ENCODE measurements around the gene SLC28A3.

Gene SLC28A3

GRCh38 chr9:84230355-84231145 lies 110.0 kb downstream of the SLC28A3 start:
- H3K4me3 ChIP-seq (ENCODE audit: low read length), result no peak overlapping the region
- no peak overlapping the region for H2BK120ac ChIP-seq (ENCODE audit: low read depth, low read length)
- H3K9ac ChIP-seq (ENCODE audit: low read length), result no peak overlapping the region
- no peak overlapping the region for H2BK5ac ChIP-seq (ENCODE audit: low read length)
- DNase-seq, result no peak
- H4K8ac ChIP-seq (ENCODE audit: low read depth, low read length), result no peak overlapping the region
- H3K4ac ChIP-seq (ENCODE audit: low read depth, low read length), result no peak overlapping the region
- no peak overlapping the region for H3K23ac ChIP-seq (ENCODE audit: low read length)
- no peak overlapping the region for H2AK5ac ChIP-seq (ENCODE audit: low read length)
- H4K5ac ChIP-seq (ENCODE audit: low read length), result no peak overlapping the region
- H3K79me1 ChIP-seq (ENCODE audit: low read length), result no peaks in the 10 kb centered on the region
- H3K4me2 ChIP-seq (ENCODE audit: low read length), result no peak overlapping the region
- H3K18ac ChIP-seq (ENCODE audit: low read length), result no peak overlapping the region
- H3K79me2 ChIP-seq (ENCODE audit: control insufficient read depth, insufficient read depth, low read length), result no peaks in the 10 kb centered on the region
- H3K56ac ChIP-seq (ENCODE audit: low read length), result no peak overlapping the region
- H3K4me1 ChIP-seq (ENCODE audit: control insufficient read depth, low read depth, low read length), result no peaks in the 10 kb centered on the region
- H3K27me3 ChIP-seq (ENCODE audit: insufficient read depth, low read length, poor library complexity), result no peaks in the 10 kb centered on the region
- H3K36me3 ChIP-seq (ENCODE audit: control insufficient read depth, insufficient read depth, low read length), result no peaks in the 10 kb centered on the region
- no peak overlapping the region for H3K27ac ChIP-seq (ENCODE audit: low read depth, low read length)
- H2BK15ac ChIP-seq (replicated peaks; ENCODE audit: low read depth), result no peak overlapping the region
- no CpG with 5 or more reads among the region's 6 CpGs for WGBS (ENCODE audit: extremely low coverage, insufficient coverage, low lambda C conversion rate)

DNA sequence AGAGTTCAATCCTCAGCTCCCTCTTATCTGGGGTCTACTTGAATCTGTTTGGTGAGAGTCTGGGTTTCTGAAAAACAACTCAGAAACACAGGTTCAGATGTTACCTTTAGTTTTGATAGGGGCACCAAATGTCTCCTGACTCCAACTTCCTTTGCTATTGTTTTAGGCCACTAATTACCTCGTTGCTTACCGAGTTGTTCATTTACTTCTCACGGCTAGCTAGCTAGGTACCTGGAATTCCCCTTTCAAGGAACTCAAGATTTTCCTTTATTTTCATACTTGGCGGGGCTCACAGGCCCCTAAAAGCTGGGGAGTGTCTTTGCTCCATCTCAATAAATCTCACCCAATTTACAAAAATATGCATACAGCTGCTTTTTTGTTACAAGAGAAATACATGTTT lies 111.4 kb downstream of the SLC28A3 start:
- H2AK5ac ChIP-seq (ENCODE audit: low read length), result no peak overlapping the region
- H3K4me2 ChIP-seq (ENCODE audit: low read length), result no peak overlapping the region
- no peak overlapping the region for H3K18ac ChIP-seq (ENCODE audit: low read length)
- H3K36me3 ChIP-seq (ENCODE audit: control insufficient read depth, insufficient read depth, low read length), result no peaks in the 10 kb centered on the region
- no peak overlapping the region for H2BK15ac ChIP-seq (replicated peaks; ENCODE audit: low read depth)
- no peak overlapping the region for H4K8ac ChIP-seq (ENCODE audit: low read depth, low read length)
- H3K56ac ChIP-seq (ENCODE audit: low read length), result no peak overlapping the region
- no peak overlapping the region for H3K4me3 ChIP-seq (ENCODE audit: low read length)
- H3K4me1 ChIP-seq (ENCODE audit: control insufficient read depth, low read depth, low read length), result no peaks in the 10 kb centered on the region
- no peak overlapping the region for H4K5ac ChIP-seq (ENCODE audit: low read length)
- H2BK5ac ChIP-seq (ENCODE audit: low read length), result no peak overlapping the region
- no peaks in the 10 kb centered on the region for H3K79me2 ChIP-seq (ENCODE audit: control insufficient read depth, insufficient read depth, low read length)
- H3K9ac ChIP-seq (ENCODE audit: low read length), result no peak overlapping the region
- no peaks in the 10 kb centered on the region for H3K79me1 ChIP-seq (ENCODE audit: low read length)
- WGBS (ENCODE audit: extremely low coverage, insufficient coverage, low lambda C conversion rate), result no CpG with 5 or more reads among the region's 4 CpGs
- no peak overlapping the region for H3K23ac ChIP-seq (ENCODE audit: low read length)
- no peak overlapping the region for H2BK120ac ChIP-seq (ENCODE audit: low read depth, low read length)
- DNase-seq, result peak; percentile 10
- no peak overlapping the region for H3K27ac ChIP-seq (ENCODE audit: low read depth, low read length)
- no peaks in the 10 kb centered on the region for H3K27me3 ChIP-seq (ENCODE audit: insufficient read depth, low read length, poor library complexity)
- H3K4ac ChIP-seq (ENCODE audit: low read depth, low read length), result no peak overlapping the region

DNA sequence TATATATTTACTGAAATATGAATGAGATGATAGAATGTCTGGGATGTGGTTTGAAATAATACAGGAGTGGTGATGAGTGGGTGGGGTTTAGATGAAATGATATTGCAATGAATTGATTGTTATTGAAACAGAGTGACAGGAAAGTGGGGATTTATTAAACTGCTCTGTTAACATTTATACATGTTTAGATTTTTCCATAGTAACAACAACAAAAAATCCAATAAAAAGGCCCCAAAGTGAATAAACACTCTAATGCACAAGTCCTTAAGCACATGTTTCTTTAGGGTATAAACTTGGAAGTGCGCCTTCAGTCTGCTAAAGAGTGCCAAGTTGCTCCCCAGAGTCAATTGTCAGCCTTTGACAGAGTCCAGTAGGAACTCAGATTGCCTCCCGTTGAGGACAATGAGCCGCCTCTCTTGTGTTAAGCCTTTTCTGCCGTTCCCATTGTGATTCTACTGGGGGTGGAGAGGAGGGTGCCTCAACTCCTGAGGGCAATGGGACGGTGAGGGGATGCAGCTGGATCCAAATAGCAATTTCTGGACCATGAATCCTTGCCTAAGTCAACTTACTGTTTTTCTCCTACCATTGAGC lies 112.3 kb downstream of the SLC28A3 start:
- H3K56ac ChIP-seq (ENCODE audit: low read length), result no peak overlapping the region
- H3K36me3 ChIP-seq (ENCODE audit: control insufficient read depth, insufficient read depth, low read length), result no peaks in the 10 kb centered on the region
- H3K18ac ChIP-seq (ENCODE audit: low read length), result no peak overlapping the region
- H3K79me1 ChIP-seq (ENCODE audit: low read length), result no peaks in the 10 kb centered on the region
- H3K4me1 ChIP-seq (ENCODE audit: control insufficient read depth, low read depth, low read length), result no peaks in the 10 kb centered on the region
- H4K5ac ChIP-seq (ENCODE audit: low read length), result no peak overlapping the region
- no peak overlapping the region for H3K27ac ChIP-seq (ENCODE audit: low read depth, low read length)
- no peak overlapping the region for H3K4ac ChIP-seq (ENCODE audit: low read depth, low read length)
- H3K79me2 ChIP-seq (ENCODE audit: control insufficient read depth, insufficient read depth, low read length), result no peaks in the 10 kb centered on the region
- no peak overlapping the region for H3K9ac ChIP-seq (ENCODE audit: low read length)
- no peak overlapping the region for H3K23ac ChIP-seq (ENCODE audit: low read length)
- H3K27me3 ChIP-seq (ENCODE audit: insufficient read depth, low read length, poor library complexity), result no peaks in the 10 kb centered on the region
- H3K4me3 ChIP-seq (ENCODE audit: low read length), result no peak overlapping the region
- DNase-seq, result peak; percentile 71
- no peak overlapping the region for H3K4me2 ChIP-seq (ENCODE audit: low read length)
- H4K8ac ChIP-seq (ENCODE audit: low read depth, low read length), result no peak overlapping the region
- no peak overlapping the region for H2AK5ac ChIP-seq (ENCODE audit: low read length)
- H2BK5ac ChIP-seq (ENCODE audit: low read length), result no peak overlapping the region
- H2BK120ac ChIP-seq (ENCODE audit: low read depth, low read length), result no peak overlapping the region
- H2BK15ac ChIP-seq (replicated peaks; ENCODE audit: low read depth), result no peak overlapping the region
- no CpG with 5 or more reads among the region's 5 CpGs for WGBS (ENCODE audit: extremely low coverage, insufficient coverage, low lambda C conversion rate)

DNA sequence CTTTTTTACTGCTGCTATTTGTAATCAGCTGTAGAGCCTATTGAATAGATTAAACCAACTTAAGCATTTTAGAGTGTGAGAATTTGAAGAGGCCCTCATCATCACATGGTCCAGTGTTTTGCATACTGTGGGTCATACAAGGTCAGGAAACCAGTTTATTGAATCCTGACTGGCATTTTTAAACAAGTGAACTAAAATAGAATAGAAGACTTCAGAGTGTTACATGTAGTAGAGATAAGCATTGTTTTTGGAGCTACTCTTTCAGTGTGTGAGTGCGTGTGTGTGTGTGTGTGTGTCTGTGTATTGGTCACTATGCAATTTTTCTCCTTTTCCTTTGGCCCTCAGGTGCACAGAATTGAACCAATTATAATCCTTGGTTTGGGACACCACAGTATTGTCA lies 114.4 kb downstream of the SLC28A3 start:
- no peak overlapping the region for H2BK120ac ChIP-seq (ENCODE audit: low read depth, low read length)
- H3K4me2 ChIP-seq (ENCODE audit: low read length), result no peak overlapping the region
- H3K56ac ChIP-seq (ENCODE audit: low read length), result no peak overlapping the region
- H3K27me3 ChIP-seq (ENCODE audit: insufficient read depth, low read length, poor library complexity), result no peaks in the 10 kb centered on the region
- H3K9ac ChIP-seq (ENCODE audit: low read length), result no peak overlapping the region
- H2BK5ac ChIP-seq (ENCODE audit: low read length), result no peak overlapping the region
- no peak overlapping the region for H2BK15ac ChIP-seq (replicated peaks; ENCODE audit: low read depth)
- no peak for DNase-seq
- no peak overlapping the region for H3K4ac ChIP-seq (ENCODE audit: low read depth, low read length)
- no peak overlapping the region for H3K27ac ChIP-seq (ENCODE audit: low read depth, low read length)
- no peaks in the 10 kb centered on the region for H3K79me1 ChIP-seq (ENCODE audit: low read length)
- no peaks in the 10 kb centered on the region for H3K79me2 ChIP-seq (ENCODE audit: control insufficient read depth, insufficient read depth, low read length)
- no peak overlapping the region for H3K18ac ChIP-seq (ENCODE audit: low read length)
- no peak overlapping the region for H4K8ac ChIP-seq (ENCODE audit: low read depth, low read length)
- no peaks in the 10 kb centered on the region for H3K4me1 ChIP-seq (ENCODE audit: control insufficient read depth, low read depth, low read length)
- H3K36me3 ChIP-seq (ENCODE audit: control insufficient read depth, insufficient read depth, low read length), result no peaks in the 10 kb centered on the region
- H3K4me3 ChIP-seq (ENCODE audit: low read length), result no peak overlapping the region
- no peak overlapping the region for H3K23ac ChIP-seq (ENCODE audit: low read length)
- no peak overlapping the region for H2AK5ac ChIP-seq (ENCODE audit: low read length)
- WGBS (ENCODE audit: extremely low coverage, insufficient coverage, low lambda C conversion rate), result no CpG with 5 or more reads among the region's 1 CpG
- H4K5ac ChIP-seq (ENCODE audit: low read length), result no peak overlapping the region
